CD4-positive, alpha-beta T cell treated with Interleukin-2 at 100 ng/mL for 4 hours (primary cell): Measurements from ENCODE around the gene APOE.
"Not testable (repeated sequence)": the region's sequence is repeated elsewhere in the genome, so short reads cannot be mapped to it uniquely, and the experiment has no call there.

Experiments used
- DNase-seq: peaks from one replicate; pipeline ENCODE4 v3.0.0-alpha.2; 2020; ENCODE audit warnings: low spot score

APOE gene

GRCh38 chr19:44884566-44884965 is 21.0 kb upstream of the APOE start:
- no peak for DNase-seq

GRCh38 chr19:44886141-44886540 is 19.5 kb upstream of the APOE start:
- no peak for DNase-seq

- no peak for DNase-seq
Observed at GRCh38 chr19:44887648-44888047, 17.9 kb upstream of the APOE start.

- DNase-seq: not testable (repeated sequence)
Observed at GRCh38 chr19:44888335-44888734, 17.3 kb upstream of the APOE start.

- DNase-seq: no peak
Observed at GRCh38 chr19:44889830-44890365, 15.7 kb upstream of the APOE start.

- peak; percentile 100 for DNase-seq
Observed at GRCh38 chr19:44890366-44891015, 15.1 kb upstream of the APOE start.

- DNase-seq: no peak
Observed at GRCh38 chr19:44891016-44891882, 14.3 kb upstream of the APOE start, which contains the start of gene TOMM40. TSS of gene TOMM40 (plus strand) at chr19:44891254. CDS start at chr19:44891416, 162 bp downstream.

GRCh38 chr19:44892932-44893331 is 12.7 kb upstream of the APOE start:
- no peak for DNase-seq

GRCh38 chr19:44893332-44894051 is 12.1 kb upstream of the APOE start:
- DNase-seq: no peak

- DNase-seq: no peak
Observed at GRCh38 chr19:44894052-44894400, 11.6 kb upstream of the APOE start.

- DNase-seq: no peak
Observed at GRCh38 chr19:44894946-44895345, 10.7 kb upstream of the APOE start.

GRCh38 chr19:44897835-44898234 is 7.8 kb upstream of the APOE start:
- no peak for DNase-seq

GRCh38 chr19:44900328-44901244 is 5.0 kb upstream of the APOE start:
- no peak for DNase-seq

GRCh38 chr19:44903216-44903601 is 2.4 kb upstream of the APOE start:
- DNase-seq: no peak

- peak; percentile 76 for DNase-seq
Observed at GRCh38 chr19:44903602-44904425, 1.8 kb upstream of the APOE start.

GRCh38 chr19:44904426-44904994 is 1.1 kb upstream of the APOE start:
- DNase-seq: no peak

GRCh38 chr19:44907613-44908012 is 2.0 kb downstream of the APOE start:
- no peak for DNase-seq

- no peak for DNase-seq
Observed at GRCh38 chr19:44908074-44908835, 2.7 kb downstream of the APOE start.

GRCh38 chr19:44908836-44909261 is 3.3 kb downstream of the APOE start:
- no peak for DNase-seq
